CD14-positive monocyte (primary cell): ENCODE data around the gene PARP4. TPM values are rescaled to one million over a fixed set of nuclear protein-coding genes. Genes with fewer than 3 reads are reported as not detected.
"Not testable (repeated sequence)": the region's sequence is repeated elsewhere in the genome, so short reads cannot be mapped to it uniquely, and the experiment has no call there.

Experiments
- DNase-seq, 3 donors: peaks; one replicate each; pipeline ENCODE4 v3.0.0-alpha.2; 2011 to 2022
- H2AFZ ChIP-seq: 2 replicates; pipeline ENCODE4 v1.6.0; 2012; ENCODE audit warnings: mild to moderate bottlenecking, low read depth, low read length, inconsistent platforms; ENCODE audit not compliant: insufficient read depth, poor library complexity, severe bottlenecking
- H3K27ac ChIP-seq, 2 donors: 1 replicate in 1 of 2; 2 replicates in 1 of 2; pipeline ENCODE4 v1.5.1; 2012 to 2013; ENCODE audit warnings: low read length in 2 of 2, control low read depth in 1 of 2, inconsistent platforms in 1 of 2, low read depth in 1 of 2, mild to moderate bottlenecking in 1 of 2
- H3K27me3 ChIP-seq, 2 donors: one replicate each; pipeline versions ENCODE4 v1.6.0 to v1.6.1; 2011 to 2013; ENCODE audit warnings: low read length in 2 of 2; ENCODE audit not compliant: control insufficient read depth in 2 of 2, insufficient read depth in 2 of 2
- H3K36me3 ChIP-seq, 2 donors: replicated peaks in 1 of 2; 1 replicate in 1 of 2; 2 replicates in 1 of 2; pipeline versions ENCODE4 v1.5.1 to v1.6.1; 2012 to 2013; ENCODE audit warnings: low read length in 2 of 2, control low read depth in 1 of 2, inconsistent platforms in 1 of 2, mild to moderate bottlenecking in 1 of 2; ENCODE audit not compliant: insufficient read depth in 2 of 2, control insufficient read depth in 1 of 2
- H3K4me1 ChIP-seq, 2 donors: 1 replicate in 1 of 2; 2 replicates in 1 of 2; pipeline versions ENCODE4 v1.5.1 to v1.6.1; 2012 to 2013; ENCODE audit warnings: low read length in 2 of 2, control low read depth in 1 of 2, inconsistent platforms in 1 of 2, mild to moderate bottlenecking in 1 of 2, moderate library complexity in 1 of 2; ENCODE audit not compliant: insufficient read depth in 2 of 2, control insufficient read depth in 1 of 2
- H3K4me2 ChIP-seq: replicated peaks from 2 replicates; pipeline ENCODE3; 2012; ENCODE audit warnings: low read length, moderate library complexity, mild to moderate bottlenecking; ENCODE audit not compliant: poor library complexity, severe bottlenecking; ENCODE audit errors: extremely low read depth
- H3K4me3 ChIP-seq, 3 experiments: fragments of 200-600 bp in 1 of 3; sonication (generic) in 1 of 3; replicated peaks in 1 of 3; 1 replicate in 2 of 3; 2 replicates in 1 of 3; pipeline ENCODE4 v1.5.1; 2011 to 2013; ENCODE audit warnings: low read length in 3 of 3, mild to moderate bottlenecking in 3 of 3, control low read depth in 2 of 3, low read depth in 2 of 3, inconsistent platforms in 1 of 3, moderate library complexity in 1 of 3
- H3K79me2 ChIP-seq: 2 replicates; pipeline ENCODE4 v1.6.0; 2012; ENCODE audit warnings: mild to moderate bottlenecking, control low read depth, inconsistent platforms, low read length, moderate library complexity; ENCODE audit not compliant: insufficient read depth
- H3K9ac ChIP-seq: 2 replicates; pipeline ENCODE4 v1.6.0; 2017; ENCODE audit warnings: low read length, mild to moderate bottlenecking; ENCODE audit not compliant: insufficient read depth, poor library complexity, severe bottlenecking
- H3K9me3 ChIP-seq, 2 donors: replicated peaks in 1 of 2; 1 replicate in 1 of 2; 2 replicates in 1 of 2; pipeline versions ENCODE4 v1.5.1 to v1.6.1; 2012 to 2013; ENCODE audit warnings: low read length in 2 of 2, control low read depth in 1 of 2; ENCODE audit not compliant: control insufficient read depth in 1 of 2, insufficient read depth in 1 of 2
- H4K20me1 ChIP-seq: 2 replicates; pipeline ENCODE4 v1.6.0; 2012; ENCODE audit warnings: mild to moderate bottlenecking, low read length, control low read depth, moderate library complexity; ENCODE audit not compliant: insufficient read depth
- H3K27ac Mint-ChIP-seq, 7 donors: one replicate each; pipeline ENCODE4 v1.8.0; 2020; ENCODE audit warnings: mild to moderate bottlenecking in 7 of 7, mixed read lengths in 7 of 7, moderate library complexity in 6 of 7, inconsistent platforms in 2 of 7
- H3K27me3 Mint-ChIP-seq, 3 donors: one replicate each; pipeline ENCODE4 v1.8.0; 2021 to 2022; ENCODE audit warnings: low read depth in 3 of 3, mild to moderate bottlenecking in 3 of 3, mixed read lengths in 3 of 3, moderate library complexity in 3 of 3, inconsistent platforms in 1 of 3
- H3K36me3 Mint-ChIP-seq, 2 donors: one replicate each; pipeline ENCODE4 v1.8.0; 2020; ENCODE audit warnings: mixed read lengths in 2 of 2, inconsistent platforms in 1 of 2, mild to moderate bottlenecking in 1 of 2
- H3K4me1 Mint-ChIP-seq: one replicate; pipeline ENCODE4 v1.8.0; 2020; ENCODE audit warnings: mild to moderate bottlenecking, mixed read lengths
- H3K4me3 Mint-ChIP-seq, 2 donors: one replicate each; pipeline ENCODE4 v1.8.0; 2020; ENCODE audit warnings: mild to moderate bottlenecking in 2 of 2, mixed read lengths in 2 of 2, moderate library complexity in 1 of 2
- H3K9me3 Mint-ChIP-seq, 7 donors: one replicate each; pipeline ENCODE4 v1.8.0; 2020 to 2022; ENCODE audit warnings: mixed read lengths in 7 of 7, mild to moderate bottlenecking in 6 of 7, moderate library complexity in 6 of 7, inconsistent platforms in 2 of 7
- WGBS: methylation state at CpG from one replicate; pipeline ENCODE4 v1.1.5; 2013; ENCODE audit warnings: missing lambda C conversion rate; ENCODE audit not compliant: insufficient coverage; 5-methylcytosine and 5-hydroxymethylcytosine counted together
- intact Hi-C, 2 donors: fragments of 100-400 bp; cut with micrococcal nuclease; formaldehyde crosslinking; loops; one replicate each; pipeline versions ENCODE4 v1.15.0 to v1.15.1; 2023
- polyA plus RNA-seq, 3 donors: library from polyadenylated mRNA; depleted of rRNA in 1 of 3; unstranded in 2 of 3; stranded (reverse) in 1 of 3; fragments of 300-500 nt in 2 of 3; fragments of >200 nt in 1 of 3; fragmentation: Illumina TruSeq in 2 of 3; gene quantifications; 1 replicate in 2 of 3; 2 replicates in 1 of 3; pipeline ENCODE4 v1.2.3, GENCODE V29; 2012 to 2021
- TF ChIP-seq, protein P1 (sequence below): fragments of 200-600 bp; IDR thresholded peaks from one replicate; pipeline ENCODE4 v1.8.0; 2022; ENCODE audit warnings: antibody characterized with exemption, mild to moderate bottlenecking

Gene PARP4
- polyA plus RNA-seq, 3 donors: 34.0 to 56.8 (median 51.9) TPM

DNA sequence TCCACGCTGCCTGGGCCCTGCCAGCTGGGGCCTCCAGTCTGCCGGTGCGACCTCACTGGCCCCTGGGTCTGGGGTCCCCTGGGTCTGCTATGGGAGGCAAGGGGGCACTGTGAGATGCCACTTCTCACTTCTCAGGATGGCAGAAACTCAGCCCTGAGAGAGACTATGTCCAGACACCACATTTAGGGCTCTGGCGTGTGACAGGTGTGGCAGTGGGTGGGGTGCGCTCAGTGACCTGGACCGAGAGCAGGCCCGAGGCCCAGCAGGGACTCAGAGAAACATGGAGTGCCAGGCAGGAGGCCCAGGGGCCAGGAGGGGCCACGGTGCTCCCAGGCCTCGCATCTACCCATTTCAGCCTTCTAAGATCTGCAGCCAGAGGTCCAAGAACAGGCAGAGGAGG lies 121.8 kb downstream of the PARP4 start:
- H3K27me3 Mint-ChIP-seq, H3K79me2 ChIP-seq, H3K9ac ChIP-seq, H3K9me3 ChIP-seq, H3K36me3 ChIP-seq, H4K20me1 ChIP-seq, H3K4me1 ChIP-seq, H3K27me3 ChIP-seq, H3K4me3 ChIP-seq, H3K27ac Mint-ChIP-seq, H3K4me2 ChIP-seq, H3K4me3 Mint-ChIP-seq, H3K4me1 Mint-ChIP-seq, intact Hi-C loops, H3K9me3 Mint-ChIP-seq, H2AFZ ChIP-seq, H3K36me3 Mint-ChIP-seq, H3K27ac ChIP-seq, DNase-seq: not testable (repeated sequence)
- no CpG with 5 or more reads among the region's 9 CpGs for WGBS

DNA sequence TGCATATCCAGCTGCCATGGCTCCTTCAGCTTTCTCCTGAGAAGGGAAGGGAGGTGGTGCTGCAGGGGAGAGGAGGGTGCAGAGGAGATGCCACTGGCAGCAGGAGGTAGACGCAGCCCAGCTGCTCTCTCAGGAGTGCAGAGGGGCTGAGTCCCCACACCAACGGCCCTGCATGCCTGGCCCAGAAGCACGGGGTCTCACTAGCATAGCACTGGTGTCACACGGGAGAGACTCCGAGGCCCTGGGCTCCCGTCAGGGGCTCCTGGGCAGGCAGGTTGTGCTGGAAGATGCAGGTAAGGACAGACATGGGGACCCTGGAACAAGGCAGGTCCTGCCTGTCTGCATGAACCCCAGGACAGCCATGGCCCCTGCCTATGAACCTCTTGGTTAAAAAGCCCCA lies 123.1 kb downstream of the PARP4 start:
- H3K4me3 Mint-ChIP-seq: no peak overlapping the region
- no peaks in the 10 kb centered on the region for H3K4me1 Mint-ChIP-seq
- Histone ChIP-seq H3K36me3 (no peaks in the 10 kb centered on the region), H3K4me2 (no peak overlapping the region), H2AFZ (no peak overlapping the region), H3K79me2 (no peaks in the 10 kb centered on the region), H3K4me3 (no peak overlapping the region), H3K9ac (no peak overlapping the region), H3K27ac (no peak overlapping the region), H3K9me3 (no peaks in the 10 kb centered on the region), H3K27me3 (no peaks in the 10 kb centered on the region), H4K20me1 (no peaks in the 10 kb centered on the region), H3K4me1 (no peaks in the 10 kb centered on the region)
- H3K27ac Mint-ChIP-seq: no peak overlapping the region
- no peak for DNase-seq
- TF ChIP-seq, protein P1, sequence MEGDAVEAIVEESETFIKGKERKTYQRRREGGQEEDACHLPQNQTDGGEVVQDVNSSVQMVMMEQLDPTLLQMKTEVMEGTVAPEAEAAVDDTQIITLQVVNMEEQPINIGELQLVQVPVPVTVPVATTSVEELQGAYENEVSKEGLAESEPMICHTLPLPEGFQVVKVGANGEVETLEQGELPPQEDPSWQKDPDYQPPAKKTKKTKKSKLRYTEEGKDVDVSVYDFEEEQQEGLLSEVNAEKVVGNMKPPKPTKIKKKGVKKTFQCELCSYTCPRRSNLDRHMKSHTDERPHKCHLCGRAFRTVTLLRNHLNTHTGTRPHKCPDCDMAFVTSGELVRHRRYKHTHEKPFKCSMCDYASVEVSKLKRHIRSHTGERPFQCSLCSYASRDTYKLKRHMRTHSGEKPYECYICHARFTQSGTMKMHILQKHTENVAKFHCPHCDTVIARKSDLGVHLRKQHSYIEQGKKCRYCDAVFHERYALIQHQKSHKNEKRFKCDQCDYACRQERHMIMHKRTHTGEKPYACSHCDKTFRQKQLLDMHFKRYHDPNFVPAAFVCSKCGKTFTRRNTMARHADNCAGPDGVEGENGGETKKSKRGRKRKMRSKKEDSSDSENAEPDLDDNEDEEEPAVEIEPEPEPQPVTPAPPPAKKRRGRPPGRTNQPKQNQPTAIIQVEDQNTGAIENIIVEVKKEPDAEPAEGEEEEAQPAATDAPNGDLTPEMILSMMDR: no peak
- H3K27me3 Mint-ChIP-seq: peaks cover 0 to 5% (median 3%) of the 10 kb centered on the region in 3 donors
- intact Hi-C loops: no loop called here
- WGBS: 91% methylated on average over 6 of the region's 6 CpGs
- no peaks in the 10 kb centered on the region for H3K36me3 Mint-ChIP-seq
- peaks cover 0 to 3% (median 0%) of the 10 kb centered on the region in 7 donors for H3K9me3 Mint-ChIP-seq

DNA sequence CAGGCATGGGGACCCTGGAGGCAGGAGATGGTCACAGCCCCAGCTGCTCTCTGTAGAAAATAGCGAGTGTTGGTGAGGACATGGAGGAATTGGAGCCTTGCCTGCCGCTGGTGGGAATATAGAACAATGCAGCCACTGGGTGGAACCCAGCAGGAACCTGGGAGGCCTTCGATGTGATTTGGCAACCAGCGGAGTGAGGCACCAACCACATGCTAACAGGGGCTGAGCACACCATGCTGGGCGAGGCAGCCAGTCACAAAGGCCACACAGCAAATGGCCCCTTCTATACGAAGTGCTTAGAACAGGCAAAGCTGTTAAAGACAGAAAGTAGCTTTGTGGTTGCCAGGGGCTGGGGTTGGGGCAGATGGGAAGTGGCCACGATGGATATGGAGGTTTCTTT lies 123.8 kb downstream of the PARP4 start:
- H3K36me3 ChIP-seq, H3K27ac ChIP-seq, H3K79me2 ChIP-seq, H3K9me3 ChIP-seq, H3K4me3 ChIP-seq, H3K9me3 Mint-ChIP-seq, intact Hi-C loops, H3K4me3 Mint-ChIP-seq, H3K27me3 Mint-ChIP-seq, H3K4me1 ChIP-seq, H3K36me3 Mint-ChIP-seq, H3K9ac ChIP-seq, H4K20me1 ChIP-seq, DNase-seq, H3K4me2 ChIP-seq, H3K4me1 Mint-ChIP-seq, H3K27me3 ChIP-seq, H2AFZ ChIP-seq, H3K27ac Mint-ChIP-seq: not testable (repeated sequence)
- 80% methylated on average over 1 of the region's 7 CpGs for WGBS
